Thoracic aorta (tissue), 2 donors: ENCODE measurements around the gene PNMA1. TPM values are rescaled to one million over a fixed set of nuclear protein-coding genes. Genes with fewer than 3 reads are reported as not detected.
"Not testable (repeated sequence)": the region's sequence is repeated elsewhere in the genome, so short reads cannot be mapped to it uniquely, and the experiment has no call there.

Experiments used
- ATAC-seq: fragments of 150-250 bp; one replicate; pipeline ENCODE4 v1.8.0; 2017; ENCODE audit warnings: low read depth; ENCODE audit not compliant: insufficient number of reproducible peaks, low FRiP score
- DNase-seq: peaks from one replicate; pipeline ENCODE4 v3.0.0-alpha.2; 2020; ENCODE audit warnings: low spot score
- H3K27ac ChIP-seq, 2 donors: fragments of 200-600 bp; sonication (generic); 1 replicate in 1 of 2; 2 replicates in 1 of 2; pipeline ENCODE4 v1.5.1; 2016; ENCODE audit warnings: mild to moderate bottlenecking in 2 of 2, moderate library complexity in 2 of 2
- H3K27me3 ChIP-seq: fragments of 200-600 bp; sonication (generic); replicated peaks from 2 replicates; pipeline ENCODE4 v1.6.0; 2016; ENCODE audit warnings: mild to moderate bottlenecking; ENCODE audit not compliant: insufficient read depth
- H3K36me3 ChIP-seq: fragments of 200-600 bp; sonication (generic); one replicate; pipeline ENCODE4 v1.5.1; 2016
- H3K4me1 ChIP-seq, 2 donors: fragments of 200-600 bp; sonication (generic); 1 replicate in 1 of 2; 2 replicates in 1 of 2; pipeline versions ENCODE4 v1.5.1 to v1.6.0; 2016; ENCODE audit warnings: low read depth in 2 of 2, mild to moderate bottlenecking in 1 of 2; ENCODE audit not compliant: control insufficient read depth in 1 of 2
- H3K4me3 ChIP-seq: fragments of 200-600 bp; sonication (generic); 2 replicates; pipeline ENCODE4 v1.5.1; 2016; ENCODE audit warnings: mild to moderate bottlenecking
- H3K9me3 ChIP-seq: fragments of 200-600 bp; sonication (generic); 2 replicates; pipeline ENCODE4 v1.5.1; 2016
- total RNA-seq, 2 donors: library from RNA; depleted of rRNA; stranded (reverse); fragments of >200 nt; gene quantifications; one replicate each; pipeline versions ENCODE4 v1.1.0 to v1.2.3, GENCODE V29; 2016
- TF ChIP-seq, protein P1 (sequence below): fragments of 200-600 bp; sonication (generic); IDR thresholded peaks from one replicate; pipeline ENCODE4 v1.5.1; 2019; ENCODE audit warnings: antibody characterized with exemption

Gene PNMA1
- total RNA-seq, 2 donors from 2014 or later: 27.3 to 37.4 TPM

DNA sequence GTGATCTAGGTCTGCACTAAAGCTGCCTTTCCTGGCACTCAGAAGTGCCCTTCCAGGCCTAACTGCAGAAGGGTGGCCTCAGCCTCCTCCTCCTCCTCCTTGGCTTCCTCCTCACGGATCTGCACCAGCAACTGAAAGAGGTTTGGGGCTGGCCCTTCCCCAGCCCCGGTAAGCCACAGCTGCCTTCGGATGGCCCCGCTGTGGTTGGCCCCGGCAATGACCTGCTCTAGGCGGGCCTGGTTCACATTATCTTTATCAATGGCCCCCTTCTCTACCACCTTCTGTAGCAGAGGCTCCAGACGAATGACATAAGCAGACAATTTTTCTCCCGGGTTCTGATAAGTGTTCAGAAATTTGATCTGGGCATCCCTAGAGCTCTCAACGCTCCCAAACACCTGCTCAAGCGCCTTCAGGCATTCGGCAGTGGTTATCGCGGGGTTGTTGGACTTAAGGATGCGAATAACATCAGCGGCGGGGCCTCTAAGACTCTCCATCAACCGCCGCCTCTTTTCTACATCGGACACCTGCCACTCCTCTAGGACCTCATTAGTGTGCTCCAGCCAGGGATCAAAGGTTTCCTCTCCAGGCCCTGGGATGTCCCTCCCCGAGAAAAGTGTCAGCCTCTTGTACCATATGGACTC is 1.5 kb downstream of the PNMA1 start:
- peaks cover 4% of the 10 kb centered on the region for H3K36me3 ChIP-seq
- no peaks in the 10 kb centered on the region for H3K9me3 ChIP-seq
- H3K27me3 ChIP-seq: no peaks in the 10 kb centered on the region
- H3K4me1 ChIP-seq: peaks cover 13 to 32% of the 10 kb centered on the region in 2 donors
- no peak for ATAC-seq
- no peak for DNase-seq
- peak overlapping the region; percentile 97 for H3K4me3 ChIP-seq
- TF ChIP-seq, protein P1, sequence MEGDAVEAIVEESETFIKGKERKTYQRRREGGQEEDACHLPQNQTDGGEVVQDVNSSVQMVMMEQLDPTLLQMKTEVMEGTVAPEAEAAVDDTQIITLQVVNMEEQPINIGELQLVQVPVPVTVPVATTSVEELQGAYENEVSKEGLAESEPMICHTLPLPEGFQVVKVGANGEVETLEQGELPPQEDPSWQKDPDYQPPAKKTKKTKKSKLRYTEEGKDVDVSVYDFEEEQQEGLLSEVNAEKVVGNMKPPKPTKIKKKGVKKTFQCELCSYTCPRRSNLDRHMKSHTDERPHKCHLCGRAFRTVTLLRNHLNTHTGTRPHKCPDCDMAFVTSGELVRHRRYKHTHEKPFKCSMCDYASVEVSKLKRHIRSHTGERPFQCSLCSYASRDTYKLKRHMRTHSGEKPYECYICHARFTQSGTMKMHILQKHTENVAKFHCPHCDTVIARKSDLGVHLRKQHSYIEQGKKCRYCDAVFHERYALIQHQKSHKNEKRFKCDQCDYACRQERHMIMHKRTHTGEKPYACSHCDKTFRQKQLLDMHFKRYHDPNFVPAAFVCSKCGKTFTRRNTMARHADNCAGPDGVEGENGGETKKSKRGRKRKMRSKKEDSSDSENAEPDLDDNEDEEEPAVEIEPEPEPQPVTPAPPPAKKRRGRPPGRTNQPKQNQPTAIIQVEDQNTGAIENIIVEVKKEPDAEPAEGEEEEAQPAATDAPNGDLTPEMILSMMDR: no peak
- H3K27ac ChIP-seq: peak overlapping the region; percentile 27 to 83

DNA sequence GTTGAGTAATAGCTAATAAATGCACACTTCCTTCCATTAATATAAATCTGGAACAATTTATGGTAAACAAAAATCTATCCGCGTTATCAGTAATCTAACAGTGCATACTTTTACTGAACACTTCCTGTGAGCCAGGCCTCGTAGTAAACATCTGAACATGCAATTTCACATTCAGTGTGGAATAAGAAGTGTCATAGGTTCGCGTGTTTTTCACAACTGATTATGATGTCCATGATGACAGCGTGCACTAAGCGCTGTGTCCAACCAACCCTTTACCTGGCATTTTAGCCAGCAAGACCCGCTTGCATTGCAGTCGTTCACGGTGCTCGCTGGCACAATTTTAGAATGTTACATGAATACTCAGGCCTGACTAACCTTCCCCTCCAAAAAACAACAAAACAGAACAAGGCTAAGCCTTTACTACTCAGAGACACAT is 2.1 kb downstream of the PNMA1 start:
- DNase-seq (no peak), ATAC-seq (no peak)
- H3K27me3 ChIP-seq: no peaks in the 10 kb centered on the region
- H3K4me1 ChIP-seq: peaks cover 12 to 27% of the 10 kb centered on the region in 2 donors
- TF ChIP-seq, protein P1: no peak
- no peaks in the 10 kb centered on the region for H3K36me3 ChIP-seq
- H3K27ac ChIP-seq: peak overlapping the region; percentile 27 to 83
- peak overlapping the region; percentile 97 for H3K4me3 ChIP-seq
- H3K9me3 ChIP-seq: no peaks in the 10 kb centered on the region

DNA sequence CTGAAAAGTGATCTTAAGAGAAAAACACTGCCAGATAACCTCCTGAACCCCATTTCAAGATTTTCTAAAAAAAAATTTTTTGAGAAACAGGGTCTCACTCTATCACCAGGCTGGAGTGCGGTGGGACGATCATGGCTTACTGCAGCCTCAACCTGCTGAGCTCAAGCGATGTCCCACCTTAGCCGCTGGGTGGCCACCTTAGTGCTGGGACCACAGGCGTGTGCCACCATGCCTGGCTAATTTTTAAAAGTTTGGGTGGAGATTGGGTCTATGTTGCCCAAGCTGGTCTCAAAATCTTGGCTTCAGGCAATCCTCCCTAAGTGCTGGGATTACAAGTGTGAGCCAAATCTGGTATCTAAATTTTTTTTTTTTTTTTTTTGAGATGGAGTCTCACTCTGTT is 3.4 kb downstream of the PNMA1 start:
- ATAC-seq: no peak
- H3K9me3 ChIP-seq: no peaks in the 10 kb centered on the region

DNA sequence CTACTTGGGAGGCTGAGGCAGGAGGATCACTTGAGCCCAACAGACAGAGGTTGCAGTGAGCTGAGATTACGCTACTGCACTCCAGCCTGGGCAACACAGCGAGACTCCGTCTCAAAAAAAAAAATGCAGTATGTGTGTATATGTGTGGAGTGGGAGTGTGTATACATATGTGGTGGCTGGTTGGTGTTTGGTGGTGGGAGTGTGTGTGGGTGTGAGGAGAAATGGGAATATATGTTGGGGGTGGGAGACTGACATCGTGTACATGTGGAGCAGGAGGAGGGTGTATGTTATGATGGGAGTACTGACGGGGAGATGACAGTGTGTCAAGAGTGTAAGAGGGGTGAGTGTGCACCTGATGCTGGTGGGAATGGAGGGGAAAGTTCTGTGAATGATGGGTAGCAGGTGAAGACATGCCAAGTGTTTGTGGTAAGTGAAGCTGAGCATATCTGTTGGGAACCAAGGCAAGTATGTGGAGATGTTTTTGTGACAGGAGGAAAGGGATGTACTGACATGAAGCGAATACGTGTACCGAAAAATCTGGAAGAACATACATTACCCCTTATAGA is 4.2 kb downstream of the PNMA1 start:
- peaks cover 12 to 27% of the 10 kb centered on the region in 2 donors for H3K4me1 ChIP-seq
- H3K27ac ChIP-seq: no peak overlapping the region
- TF ChIP-seq, protein P1: no peak
- peak; percentile 26 for ATAC-seq
- no peak for DNase-seq
- no peaks in the 10 kb centered on the region for H3K36me3 ChIP-seq
- H3K4me3 ChIP-seq: no peak overlapping the region
- H3K27me3 ChIP-seq: no peaks in the 10 kb centered on the region
- H3K9me3 ChIP-seq: no peaks in the 10 kb centered on the region

More for the DNA sequence above, 3.4 kb downstream of the PNMA1 start:
- Histone ChIP-seq H3K36me3 (no peaks in the 10 kb centered on the region), H3K4me1 (peaks cover 12 to 27% of the 10 kb centered on the region in 2 donors), H3K27me3 (no peaks in the 10 kb centered on the region), H3K27ac (no peak overlapping the region), H3K4me3 (no peak overlapping the region)
- TF ChIP-seq, protein P1: no peak
- DNase-seq: no peak

DNA sequence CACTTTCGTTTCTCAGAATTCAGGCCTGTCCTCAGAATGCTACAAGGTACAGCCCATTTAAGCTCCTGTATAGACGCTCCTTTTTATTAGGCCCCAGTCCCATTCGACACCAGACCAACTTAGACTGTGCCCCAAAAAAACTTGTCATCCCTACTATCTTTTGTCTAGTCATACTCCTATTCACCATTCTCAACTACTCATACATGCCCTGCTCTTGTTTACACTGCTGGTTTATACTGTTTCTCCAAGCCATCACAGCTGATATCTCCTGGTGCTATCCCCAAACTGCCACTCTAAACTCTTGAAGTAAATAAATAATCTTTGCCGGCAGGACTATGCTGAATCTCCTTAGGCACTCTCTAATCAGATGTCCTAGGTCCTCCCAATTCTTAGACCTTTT is 6.1 kb downstream of the PNMA1 start:
- not testable (repeated sequence) for ATAC-seq, H3K27me3 ChIP-seq, H3K27ac ChIP-seq, H3K9me3 ChIP-seq, H3K36me3 ChIP-seq, H3K4me3 ChIP-seq, DNase-seq
- peaks cover 7 to 20% of the 10 kb centered on the region in 2 donors for H3K4me1 ChIP-seq
